HepG2 (cell line): ENCODE data around the gene LSM14B. TPM values are rescaled to one million over a fixed set of nuclear protein-coding genes. Genes with fewer than 3 reads are reported as not detected.

Experiments
- ERF ChIP-seq: IDR thresholded peaks from 2 replicates; pipeline ENCODE4 v1.6.1; 2018; ENCODE audit warnings: missing biosample characterization, missing genetic modification reagents
- FOXC1 ChIP-seq: sonication (generic); formaldehyde crosslinking; IDR thresholded peaks from 2 replicates; pipeline ENCODE4 v1.8.0; 2022; ENCODE audit warnings: mild to moderate bottlenecking, missing genetic modification reagents, borderline replicate concordance
- FOXM1 ChIP-seq: sonication (generic); formaldehyde crosslinking; IDR thresholded peaks from 2 replicates; pipeline ENCODE4 v1.5.0; 2020; ENCODE audit warnings: missing genetic modification reagents
- MEIS2 ChIP-seq: sonication (generic); formaldehyde crosslinking; IDR thresholded peaks from 2 replicates; pipeline ENCODE4 v1.9.0; 2021; ENCODE audit warnings: mild to moderate bottlenecking, missing genetic modification reagents
- POLR2AphosphoS5 ChIP-seq: IDR thresholded peaks from 2 replicates; pipeline ENCODE4 v1.6.1; 2012; ENCODE audit warnings: low read depth, low read length
- RBAK ChIP-seq: sonication (generic); formaldehyde crosslinking; IDR thresholded peaks from 2 replicates; pipeline ENCODE4 v1.5.1; 2020; ENCODE audit warnings: mild to moderate bottlenecking, missing genetic modification reagents
- RNF2 ChIP-seq: fragments of 450-650 bp; conservative IDR thresholded peaks from 2 replicates; pipeline ENCODE4 v1.6.1; 2016; ENCODE audit warnings: low read depth
- SAP130 ChIP-seq: IDR thresholded peaks from 2 replicates; pipeline ENCODE4 v1.6.1; 2016; ENCODE audit warnings: low read depth
- SIN3A ChIP-seq: IDR thresholded peaks from 2 replicates; pipeline ENCODE4 v1.6.1; 2011; ENCODE audit warnings: low read depth, mild to moderate bottlenecking, control low read depth, low read length, borderline replicate concordance
- SP4 ChIP-seq: sonication (generic); formaldehyde crosslinking; IDR thresholded peaks from 2 replicates; pipeline ENCODE4 v1.8.1; 2023; ENCODE audit warnings: mild to moderate bottlenecking, missing genetic modification reagents
- ZMYM2 ChIP-seq: sonication (generic); formaldehyde crosslinking; IDR thresholded peaks from 2 replicates; pipeline ENCODE4 v1.8.0; 2022; ENCODE audit warnings: mild to moderate bottlenecking, missing genetic modification reagents
- ZMYM3 ChIP-seq: sonication (generic); formaldehyde crosslinking; IDR thresholded peaks from 2 replicates; pipeline ENCODE4 v1.5.1; 2020; ENCODE audit warnings: mild to moderate bottlenecking, missing genetic modification reagents
- ZNF124 ChIP-seq: sonication (generic); formaldehyde crosslinking; IDR thresholded peaks from 2 replicates; pipeline ENCODE4 v1.4.0; 2020; ENCODE audit warnings: missing genetic modification reagents
- ZNF549 ChIP-seq: sonication (generic); formaldehyde crosslinking; IDR thresholded peaks from 2 replicates; pipeline ENCODE4 v1.5.0; 2020; ENCODE audit warnings: missing genetic modification reagents
- ZNF790 ChIP-seq: sonication (generic); formaldehyde crosslinking; IDR thresholded peaks from 2 replicates; pipeline ENCODE4 v1.8.0; 2022; ENCODE audit warnings: missing genetic modification reagents, mild to moderate bottlenecking, borderline replicate concordance
- polyA plus RNA-seq, 8 experiments: library from polyadenylated mRNA; depleted of rRNA in 3 of 8; stranded (reverse) in 7 of 8; unstranded in 1 of 8; fragments of >200 nt; fragmentation: Illumina TruSeq in 4 of 8; extraction: Trizol in 4 of 8; gene quantifications; 2 replicates each; pipeline versions ENCODE4 v1.2.1 to v1.2.3, GENCODE V29; 2011 to 2016; ENCODE audit warnings: low read depth in 4 of 8, missing spikeins in 1 of 8, mixed read lengths in 1 of 8; ENCODE audit not compliant: insufficient read depth in 1 of 8
- total RNA-seq, 5 experiments: library from RNA; depleted of rRNA; stranded (reverse); fragments of >200 nt; fragmentation: Illumina TruSeq; extraction: Trizol; gene quantifications; 2 replicates each; pipeline ENCODE4 v1.2.3, GENCODE V29; 2016; ENCODE audit warnings: low read depth in 1 of 5
- TF ChIP-seq, protein P1 (sequence below): sonication (generic); formaldehyde crosslinking; IDR thresholded peaks from 2 replicates; pipeline ENCODE4 v1.9.0; 2021; ENCODE audit warnings: mild to moderate bottlenecking, missing genetic modification reagents
- TF ChIP-seq, protein P2 (sequence below): sonication (generic); formaldehyde crosslinking; IDR thresholded peaks from 2 replicates; pipeline ENCODE4 v1.5.0; 2020; ENCODE audit warnings: missing genetic modification reagents
- TF ChIP-seq, protein P3 (sequence below): sonication (generic); formaldehyde crosslinking; IDR thresholded peaks from 2 replicates; pipeline ENCODE4 v1.8.0; 2023; ENCODE audit warnings: mild to moderate bottlenecking, missing genetic modification reagents

LSM14B gene
- total and polyA plus RNA-seq, 2 of the 13 experiments (the other 11 are each of a cell fraction or from before 2014, with no cell fraction given) = 43.3 to 79.2 TPM

DNA sequence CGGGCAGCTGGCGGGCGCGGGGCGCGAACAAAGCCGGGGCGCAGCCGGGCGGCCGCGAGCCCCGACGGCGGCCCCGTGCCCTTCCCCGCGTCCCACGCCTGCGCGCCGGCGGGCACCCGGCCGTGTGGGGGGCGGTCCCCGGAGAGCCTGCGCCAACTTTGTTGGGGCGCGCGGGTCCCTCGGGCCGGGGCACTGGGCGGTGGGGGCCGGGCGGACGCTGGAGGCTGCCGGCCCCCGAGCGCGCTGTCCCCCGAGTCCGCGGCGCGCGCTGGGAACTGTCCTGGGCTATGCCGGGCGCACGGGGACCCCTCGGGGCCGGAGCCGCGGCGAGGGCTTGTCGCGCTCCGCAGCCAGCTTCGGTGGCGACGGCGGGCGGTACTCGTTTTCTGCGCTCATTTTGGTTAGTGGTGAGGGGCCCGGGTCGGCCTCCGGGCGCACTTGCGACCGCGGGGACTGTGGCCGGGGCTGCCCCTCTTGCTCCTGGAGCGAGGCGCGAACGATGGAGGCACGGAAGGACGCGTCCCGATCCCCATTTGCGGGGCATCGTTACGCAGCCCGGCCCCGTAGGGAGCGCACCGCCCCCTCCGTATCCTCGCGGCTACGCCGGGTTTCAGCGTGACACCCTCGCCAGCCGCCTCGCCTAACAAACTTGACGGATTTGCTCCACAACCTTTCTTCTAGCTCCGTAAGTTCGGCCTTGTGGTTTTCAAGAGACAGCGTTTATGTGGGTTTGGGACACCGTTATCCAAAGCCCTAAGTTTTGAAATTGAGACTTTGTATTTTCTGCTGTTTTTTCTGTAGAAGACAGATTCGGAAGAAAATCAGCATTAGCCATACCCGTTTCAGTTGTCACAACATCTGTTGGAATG, 21.9 kb downstream of the LSM14B start (continued):
- TF ChIP-seq ZNF790 (CRISPR knock-in tag) (0 out of 2 replicates have a peak, but pooled peaks have one; percentile 84), FOXM1 (CRISPR knock-in tag) (no peak), FOXC1 (CRISPR knock-in tag) (0 out of 2 replicates have a peak, but pooled peaks have one; percentile 9), ZMYM2 (no peak), SP4 (CRISPR knock-in tag) (peak; percentile 38; the same call in 1 of the 2 replicates), SIN3A (peak; percentile 55; the same call in 1 of the 2 replicates), SAP130 (CRISPR knock-in tag) (peak; percentile 90), RBAK (CRISPR knock-in tag) (no peak), RNF2 (no peak), ZNF124 (no peak), ERF (CRISPR knock-in tag) (peak; percentile 24; the same call in 1 of the 2 replicates), MEIS2 (CRISPR knock-in tag) (no peak), ZNF549 (CRISPR knock-in tag) (no peak), ZMYM3 (no peak), POLR2AphosphoS5 (no peak)
- TF ChIP-seq, protein P1, sequence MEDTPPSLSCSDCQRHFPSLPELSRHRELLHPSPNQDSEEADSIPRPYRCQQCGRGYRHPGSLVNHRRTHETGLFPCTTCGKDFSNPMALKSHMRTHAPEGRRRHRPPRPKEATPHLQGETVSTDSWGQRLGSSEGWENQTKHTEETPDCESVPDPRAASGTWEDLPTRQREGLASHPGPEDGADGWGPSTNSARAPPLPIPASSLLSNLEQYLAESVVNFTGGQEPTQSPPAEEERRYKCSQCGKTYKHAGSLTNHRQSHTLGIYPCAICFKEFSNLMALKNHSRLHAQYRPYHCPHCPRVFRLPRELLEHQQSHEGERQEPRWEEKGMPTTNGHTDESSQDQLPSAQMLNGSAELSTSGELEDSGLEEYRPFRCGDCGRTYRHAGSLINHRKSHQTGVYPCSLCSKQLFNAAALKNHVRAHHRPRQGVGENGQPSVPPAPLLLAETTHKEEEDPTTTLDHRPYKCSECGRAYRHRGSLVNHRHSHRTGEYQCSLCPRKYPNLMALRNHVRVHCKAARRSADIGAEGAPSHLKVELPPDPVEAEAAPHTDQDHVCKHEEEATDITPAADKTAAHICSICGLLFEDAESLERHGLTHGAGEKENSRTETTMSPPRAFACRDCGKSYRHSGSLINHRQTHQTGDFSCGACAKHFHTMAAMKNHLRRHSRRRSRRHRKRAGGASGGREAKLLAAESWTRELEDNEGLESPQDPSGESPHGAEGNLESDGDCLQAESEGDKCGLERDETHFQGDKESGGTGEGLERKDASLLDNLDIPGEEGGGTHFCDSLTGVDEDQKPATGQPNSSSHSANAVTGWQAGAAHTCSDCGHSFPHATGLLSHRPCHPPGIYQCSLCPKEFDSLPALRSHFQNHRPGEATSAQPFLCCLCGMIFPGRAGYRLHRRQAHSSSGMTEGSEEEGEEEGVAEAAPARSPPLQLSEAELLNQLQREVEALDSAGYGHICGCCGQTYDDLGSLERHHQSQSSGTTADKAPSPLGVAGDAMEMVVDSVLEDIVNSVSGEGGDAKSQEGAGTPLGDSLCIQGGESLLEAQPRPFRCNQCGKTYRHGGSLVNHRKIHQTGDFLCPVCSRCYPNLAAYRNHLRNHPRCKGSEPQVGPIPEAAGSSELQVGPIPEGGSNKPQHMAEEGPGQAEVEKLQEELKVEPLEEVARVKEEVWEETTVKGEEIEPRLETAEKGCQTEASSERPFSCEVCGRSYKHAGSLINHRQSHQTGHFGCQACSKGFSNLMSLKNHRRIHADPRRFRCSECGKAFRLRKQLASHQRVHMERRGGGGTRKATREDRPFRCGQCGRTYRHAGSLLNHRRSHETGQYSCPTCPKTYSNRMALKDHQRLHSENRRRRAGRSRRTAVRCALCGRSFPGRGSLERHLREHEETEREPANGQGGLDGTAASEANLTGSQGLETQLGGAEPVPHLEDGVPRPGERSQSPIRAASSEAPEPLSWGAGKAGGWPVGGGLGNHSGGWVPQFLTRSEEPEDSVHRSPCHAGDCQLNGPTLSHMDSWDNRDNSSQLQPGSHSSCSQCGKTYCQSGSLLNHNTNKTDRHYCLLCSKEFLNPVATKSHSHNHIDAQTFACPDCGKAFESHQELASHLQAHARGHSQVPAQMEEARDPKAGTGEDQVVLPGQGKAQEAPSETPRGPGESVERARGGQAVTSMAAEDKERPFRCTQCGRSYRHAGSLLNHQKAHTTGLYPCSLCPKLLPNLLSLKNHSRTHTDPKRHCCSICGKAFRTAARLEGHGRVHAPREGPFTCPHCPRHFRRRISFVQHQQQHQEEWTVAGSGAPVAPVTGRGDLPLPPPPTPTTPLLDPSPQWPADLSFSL (CRISPR knock-in tag) = no peak
- TF ChIP-seq, protein P2, sequence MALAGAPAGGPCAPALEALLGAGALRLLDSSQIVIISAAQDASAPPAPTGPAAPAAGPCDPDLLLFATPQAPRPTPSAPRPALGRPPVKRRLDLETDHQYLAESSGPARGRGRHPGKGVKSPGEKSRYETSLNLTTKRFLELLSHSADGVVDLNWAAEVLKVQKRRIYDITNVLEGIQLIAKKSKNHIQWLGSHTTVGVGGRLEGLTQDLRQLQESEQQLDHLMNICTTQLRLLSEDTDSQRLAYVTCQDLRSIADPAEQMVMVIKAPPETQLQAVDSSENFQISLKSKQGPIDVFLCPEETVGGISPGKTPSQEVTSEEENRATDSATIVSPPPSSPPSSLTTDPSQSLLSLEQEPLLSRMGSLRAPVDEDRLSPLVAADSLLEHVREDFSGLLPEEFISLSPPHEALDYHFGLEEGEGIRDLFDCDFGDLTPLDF (CRISPR knock-in tag) = no peak
- TF ChIP-seq, protein P3, sequence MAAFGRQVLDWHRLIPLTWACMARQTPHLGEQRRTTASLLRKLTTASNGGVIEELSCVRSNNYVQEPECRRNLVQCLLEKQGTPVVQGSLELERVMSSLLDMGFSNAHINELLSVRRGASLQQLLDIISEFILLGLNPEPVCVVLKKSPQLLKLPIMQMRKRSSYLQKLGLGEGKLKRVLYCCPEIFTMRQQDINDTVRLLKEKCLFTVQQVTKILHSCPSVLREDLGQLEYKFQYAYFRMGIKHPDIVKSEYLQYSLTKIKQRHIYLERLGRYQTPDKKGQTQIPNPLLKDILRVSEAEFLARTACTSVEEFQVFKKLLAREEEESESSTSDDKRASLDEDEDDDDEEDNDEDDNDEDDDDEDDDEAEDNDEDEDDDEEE (CRISPR knock-in tag) = 0 out of 2 replicates have a peak, but pooled peaks have one; percentile 66
